ENCODE measurements around the gene NATD1.

Gene NATD1

GRCh38 chr17:21213638-21214014, 39.6 kb downstream of the NATD1 start:
- Histone ChIP-seq H3K4me1 (ENCODE audit: insufficient read depth, low read length) (peaks cover 11% of the 10 kb centered on the region), H3K9ac (ENCODE audit: low read depth, low read length) (peak overlapping the region; percentile 74), H3K36me3 (ENCODE audit: insufficient read depth, low read length) (peaks cover 7% of the 10 kb centered on the region; the same call in 1 of the 2 replicates), H3K9me3 (ENCODE audit: control insufficient read depth, insufficient read depth, low read length) (no peaks in the 10 kb centered on the region)

DNA sequence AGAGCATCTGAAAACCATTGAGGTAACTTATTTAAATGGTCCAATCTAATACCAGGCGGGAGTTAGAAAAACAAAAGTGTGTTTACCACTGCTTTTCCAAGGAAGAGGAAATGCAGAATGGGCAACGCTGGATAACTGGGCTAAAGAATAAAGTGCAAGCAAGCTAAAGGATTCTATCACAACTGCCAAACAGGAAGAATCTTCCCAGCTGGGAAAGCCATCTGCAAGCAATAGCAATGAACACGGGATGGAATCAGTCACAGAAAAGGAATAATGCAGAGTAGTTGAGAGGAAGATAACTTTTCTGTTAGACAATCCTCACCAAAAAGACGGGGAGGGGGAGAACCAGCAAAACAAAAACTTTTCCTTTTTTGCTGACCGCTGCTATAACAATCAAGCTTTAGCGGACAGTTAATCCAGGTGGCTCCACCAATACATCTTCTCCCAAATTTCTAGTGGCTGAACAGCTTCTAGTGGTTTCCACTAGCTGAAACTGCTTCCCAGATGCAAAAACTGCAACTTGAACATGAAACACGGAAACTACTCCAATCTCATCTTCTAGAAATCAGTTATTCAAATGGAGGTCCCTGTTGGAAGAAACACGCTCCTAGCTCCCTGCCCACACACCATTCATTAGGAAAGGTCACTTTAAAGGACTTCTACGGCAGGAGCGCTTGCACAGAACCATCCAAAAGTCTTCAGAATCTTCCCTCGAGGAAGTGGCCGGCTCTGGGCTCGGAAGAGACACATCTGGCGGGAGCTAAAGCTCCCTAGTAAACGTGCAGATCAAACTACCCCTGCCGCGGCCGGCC, 40.2 kb downstream of the NATD1 start:
- Histone ChIP-seq H3K36me3 (ENCODE audit: insufficient read depth, low read length) (peaks cover 7% of the 10 kb centered on the region; the same call in 1 of the 2 replicates), H3K9me3 (ENCODE audit: control insufficient read depth, insufficient read depth, low read length) (no peaks in the 10 kb centered on the region), H3K9ac (ENCODE audit: low read depth, low read length) (peak overlapping the region; percentile 74), H3K4me1 (ENCODE audit: insufficient read depth, low read length) (peaks cover 11% of the 10 kb centered on the region)

DNA sequence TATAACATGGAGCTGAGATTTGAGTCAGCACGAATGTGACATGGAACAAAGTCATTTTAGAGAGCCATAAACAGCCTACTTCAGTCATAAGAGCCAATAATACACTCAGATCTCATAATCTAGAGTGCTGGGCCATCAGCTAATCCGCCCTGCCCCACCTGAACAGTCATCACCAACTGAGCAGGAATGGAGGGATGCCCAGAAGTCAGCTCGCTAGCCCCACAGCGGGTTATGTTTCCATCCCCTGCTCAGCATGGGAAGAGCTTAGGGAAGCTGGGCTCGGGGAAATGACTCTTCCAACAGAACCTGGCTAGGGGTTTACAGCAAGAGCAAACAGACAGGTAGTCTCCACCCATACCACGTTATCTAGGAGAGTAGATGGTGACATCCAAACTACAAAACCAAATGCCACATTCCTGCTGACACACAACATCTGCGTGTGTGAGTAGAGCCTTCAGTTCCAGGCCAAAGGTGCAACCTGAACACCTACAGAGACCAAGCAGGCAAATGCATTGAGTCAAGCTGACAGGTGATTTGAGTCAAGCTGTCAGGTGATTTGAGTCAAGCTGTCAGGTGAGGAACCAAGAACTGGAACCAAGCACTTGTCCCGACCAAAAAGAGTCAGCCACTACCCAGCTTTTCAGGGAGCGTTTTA, 41.3 kb downstream of the NATD1 start:
- Histone ChIP-seq H3K9ac (ENCODE audit: low read depth, low read length) (no peak overlapping the region), H3K9me3 (ENCODE audit: control insufficient read depth, insufficient read depth, low read length) (no peaks in the 10 kb centered on the region), H3K4me1 (ENCODE audit: insufficient read depth, low read length) (peaks cover 11% of the 10 kb centered on the region; the same call in 1 of the 2 replicates), H3K36me3 (ENCODE audit: insufficient read depth, low read length) (peaks cover 7% of the 10 kb centered on the region; the same call in 1 of the 2 replicates)

GRCh38 chr17:21210411-21211076, 42.7 kb downstream of the NATD1 start:
- no peak overlapping the region for H3K9ac ChIP-seq (ENCODE audit: low read depth, low read length)
- no peaks in the 10 kb centered on the region for H3K9me3 ChIP-seq (ENCODE audit: control insufficient read depth, insufficient read depth, low read length)
- peaks cover 7% of the 10 kb centered on the region; the same call in 1 of the 2 replicates for H3K36me3 ChIP-seq (ENCODE audit: insufficient read depth, low read length)
- peaks cover 6% of the 10 kb centered on the region; the same call in 1 of the 2 replicates for H3K4me1 ChIP-seq (ENCODE audit: insufficient read depth, low read length)

DNA sequence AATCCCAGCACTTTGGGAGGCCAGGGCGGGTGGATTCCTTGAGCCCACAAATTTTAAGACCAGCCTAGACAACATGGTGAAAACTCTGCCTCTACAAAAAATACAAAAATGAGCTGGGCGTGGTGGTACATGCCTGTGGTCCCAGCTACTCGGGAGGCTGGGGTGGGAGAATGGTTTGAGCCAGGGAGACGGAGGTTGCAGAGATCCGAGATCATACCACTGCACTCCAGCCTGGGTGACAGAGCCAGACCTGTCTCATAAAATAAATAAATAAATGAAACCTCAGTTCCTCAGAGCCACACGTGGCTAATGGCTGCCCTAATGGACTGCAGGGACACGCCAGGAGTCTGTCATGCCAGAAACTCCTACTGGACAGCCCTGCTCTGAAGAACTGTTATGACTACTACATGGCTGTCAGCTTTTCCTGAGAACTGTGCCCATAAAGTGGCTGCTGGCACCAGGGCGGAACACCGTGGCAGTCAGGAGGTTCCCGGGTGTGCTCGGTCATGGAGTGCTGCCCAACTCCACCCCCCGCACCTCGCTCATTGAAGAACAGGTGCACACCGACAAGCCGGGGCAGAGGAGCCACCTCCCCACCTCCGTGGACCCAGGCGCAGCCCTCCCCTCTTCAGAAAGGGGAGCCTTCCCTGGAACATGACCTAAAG, 43.6 kb downstream of the NATD1 start:
- Histone ChIP-seq H3K36me3 (ENCODE audit: insufficient read depth, low read length) (peaks cover 7% of the 10 kb centered on the region; the same call in 1 of the 2 replicates), H3K9ac (ENCODE audit: low read depth, low read length) (no peak overlapping the region), H3K9me3 (ENCODE audit: control insufficient read depth, insufficient read depth, low read length) (no peaks in the 10 kb centered on the region), H3K4me1 (ENCODE audit: insufficient read depth, low read length) (peaks cover 9% of the 10 kb centered on the region)

GRCh38 chr17:21208352-21208751, 44.9 kb downstream of the NATD1 start:
- H3K4me1 ChIP-seq (ENCODE audit: insufficient read depth, low read length), result peaks cover 9% of the 10 kb centered on the region
- no peak overlapping the region for H3K9ac ChIP-seq (ENCODE audit: low read depth, low read length)
- no peaks in the 10 kb centered on the region for H3K9me3 ChIP-seq (ENCODE audit: control insufficient read depth, insufficient read depth, low read length)
- H3K36me3 ChIP-seq (ENCODE audit: insufficient read depth, low read length), result peaks cover 7% of the 10 kb centered on the region; the same call in 1 of the 2 replicates

GRCh38 chr17:21204935-21205334, 48.3 kb downstream of the NATD1 start:
- no peaks in the 10 kb centered on the region for H3K9me3 ChIP-seq (ENCODE audit: control insufficient read depth, insufficient read depth, low read length)
- H3K9ac ChIP-seq (ENCODE audit: low read depth, low read length), result no peak overlapping the region
- peaks cover 21% of the 10 kb centered on the region for H3K4me1 ChIP-seq (ENCODE audit: insufficient read depth, low read length)
- no peaks in the 10 kb centered on the region for H3K36me3 ChIP-seq (ENCODE audit: insufficient read depth, low read length)

- Histone ChIP-seq H3K4me1 (ENCODE audit: insufficient read depth, low read length) (peaks cover 34% of the 10 kb centered on the region), H3K9me3 (ENCODE audit: control insufficient read depth, insufficient read depth, low read length) (no peaks in the 10 kb centered on the region), H3K9ac (ENCODE audit: low read depth, low read length) (no peak overlapping the region), H3K36me3 (ENCODE audit: insufficient read depth, low read length) (peaks cover 8% of the 10 kb centered on the region)
Measured at GRCh38 chr17:21202512-21202911, 50.7 kb downstream of the NATD1 start.

GRCh38 chr17:21201874-21202273, 51.3 kb downstream of the NATD1 start:
- Histone ChIP-seq H3K9me3 (ENCODE audit: control insufficient read depth, insufficient read depth, low read length) (no peaks in the 10 kb centered on the region), H3K4me1 (ENCODE audit: insufficient read depth, low read length) (peaks cover 34% of the 10 kb centered on the region), H3K36me3 (ENCODE audit: insufficient read depth, low read length) (peaks cover 11% of the 10 kb centered on the region), H3K9ac (ENCODE audit: low read depth, low read length) (no peak overlapping the region)

DNA sequence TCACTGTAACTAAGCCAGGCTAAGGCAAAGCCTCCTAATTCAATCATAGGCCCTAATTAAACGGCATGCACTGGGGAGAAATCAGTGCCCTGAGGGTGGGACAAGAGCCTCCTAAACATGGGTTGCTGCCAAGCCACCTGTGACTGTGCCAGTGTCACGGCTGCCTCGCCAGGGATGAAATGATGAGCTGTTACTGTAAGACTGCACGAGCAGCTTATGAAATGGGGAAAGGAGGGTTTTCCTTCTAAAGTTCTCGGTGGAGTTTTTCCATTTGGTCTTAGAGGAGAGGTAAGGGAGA, 52.0 kb downstream of the NATD1 start:
- Histone ChIP-seq H3K9ac (ENCODE audit: low read depth, low read length) (no peak overlapping the region), H3K36me3 (ENCODE audit: insufficient read depth, low read length) (peaks cover 11% of the 10 kb centered on the region), H3K4me1 (ENCODE audit: insufficient read depth, low read length) (peaks cover 34% of the 10 kb centered on the region), H3K9me3 (ENCODE audit: control insufficient read depth, insufficient read depth, low read length) (no peaks in the 10 kb centered on the region)

DNA sequence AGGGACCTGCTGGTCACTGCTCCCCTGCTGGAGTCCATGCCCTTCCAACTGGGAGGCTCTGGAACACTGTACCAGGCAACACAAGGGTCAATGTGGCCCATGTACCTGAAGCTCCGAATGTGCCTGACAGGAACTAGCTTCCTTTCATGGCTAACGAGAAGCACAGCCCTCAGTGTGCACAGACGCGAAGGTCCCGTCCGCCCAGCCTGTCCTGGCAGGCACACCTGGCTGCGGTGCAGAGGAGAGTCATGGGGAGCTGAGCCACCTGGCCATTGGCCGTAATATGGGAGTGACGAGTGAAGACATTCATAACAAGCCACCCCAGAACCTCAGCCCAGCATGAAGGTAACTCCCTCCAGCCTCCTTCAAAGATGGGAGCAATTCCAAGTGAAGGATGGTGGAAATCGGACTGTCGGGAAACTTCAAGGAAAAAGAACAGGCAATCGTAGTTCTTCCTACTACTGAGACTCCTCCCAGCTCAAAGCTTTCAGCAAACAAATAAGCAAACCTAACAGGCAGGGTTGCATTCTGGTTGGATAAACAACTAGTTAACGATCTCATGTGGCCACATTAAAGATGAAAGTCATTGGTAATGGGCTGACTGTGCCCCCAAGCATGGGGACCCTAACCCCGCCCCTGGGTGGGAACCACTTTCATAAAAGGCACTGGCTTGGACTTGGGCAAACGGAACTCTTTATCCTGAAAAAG, 52.5 kb downstream of the NATD1 start:
- H3K36me3 ChIP-seq (ENCODE audit: insufficient read depth, low read length), result peaks cover 11% of the 10 kb centered on the region
- no peaks in the 10 kb centered on the region for H3K9me3 ChIP-seq (ENCODE audit: control insufficient read depth, insufficient read depth, low read length)
- H3K9ac ChIP-seq (ENCODE audit: low read depth, low read length), result no peak overlapping the region
- peaks cover 34% of the 10 kb centered on the region for H3K4me1 ChIP-seq (ENCODE audit: insufficient read depth, low read length)

DNA sequence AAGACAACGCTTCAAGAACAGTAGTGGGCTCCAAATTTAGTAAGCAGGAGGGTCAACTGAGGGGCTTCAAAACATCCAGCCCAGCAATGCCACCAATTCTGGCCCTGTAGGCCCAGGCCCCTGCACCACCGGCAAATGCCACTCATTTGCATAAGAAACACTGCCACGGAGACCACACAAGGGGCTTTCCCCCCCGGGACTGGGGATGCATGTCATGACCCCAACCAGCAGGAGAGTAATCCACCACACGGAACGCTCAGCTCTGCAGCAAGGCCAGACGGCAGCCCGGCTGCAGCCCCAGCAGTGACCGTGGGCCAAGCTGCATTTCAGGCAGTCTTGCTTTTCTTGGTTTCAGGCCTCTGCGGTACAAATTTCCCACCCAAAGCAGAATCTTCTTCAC, 53.4 kb downstream of the NATD1 start:
- Histone ChIP-seq H3K9me3 (ENCODE audit: control insufficient read depth, insufficient read depth, low read length) (no peaks in the 10 kb centered on the region), H3K9ac (ENCODE audit: low read depth, low read length) (no peak overlapping the region), H3K36me3 (ENCODE audit: insufficient read depth, low read length) (peaks cover 11% of the 10 kb centered on the region), H3K4me1 (ENCODE audit: insufficient read depth, low read length) (peaks cover 32% of the 10 kb centered on the region)

DNA sequence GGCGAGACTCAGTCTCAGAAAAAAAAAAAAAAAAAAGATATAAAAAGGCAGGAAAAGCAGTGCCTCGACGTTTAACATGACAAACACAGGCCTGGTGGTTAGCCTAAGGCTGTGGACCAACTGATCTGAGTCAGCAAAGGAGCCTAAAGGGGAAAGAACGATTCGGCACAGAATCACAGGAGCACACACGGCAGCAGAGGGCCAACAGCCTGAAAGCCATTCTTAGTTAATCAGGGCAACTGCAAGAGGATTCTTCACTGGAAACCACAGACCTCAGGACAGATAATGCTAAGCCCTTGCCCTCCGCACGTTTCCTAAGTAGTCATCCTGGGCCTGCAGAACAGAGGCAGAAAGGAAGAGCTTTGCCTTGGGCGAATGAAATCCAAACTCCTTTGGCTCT, 53.9 kb downstream of the NATD1 start:
- Histone ChIP-seq H3K9ac (ENCODE audit: low read depth, low read length) (no peak overlapping the region), H3K4me1 (ENCODE audit: insufficient read depth, low read length) (peaks cover 32% of the 10 kb centered on the region), H3K36me3 (ENCODE audit: insufficient read depth, low read length) (peaks cover 11% of the 10 kb centered on the region), H3K9me3 (ENCODE audit: control insufficient read depth, insufficient read depth, low read length) (no peaks in the 10 kb centered on the region)

DNA sequence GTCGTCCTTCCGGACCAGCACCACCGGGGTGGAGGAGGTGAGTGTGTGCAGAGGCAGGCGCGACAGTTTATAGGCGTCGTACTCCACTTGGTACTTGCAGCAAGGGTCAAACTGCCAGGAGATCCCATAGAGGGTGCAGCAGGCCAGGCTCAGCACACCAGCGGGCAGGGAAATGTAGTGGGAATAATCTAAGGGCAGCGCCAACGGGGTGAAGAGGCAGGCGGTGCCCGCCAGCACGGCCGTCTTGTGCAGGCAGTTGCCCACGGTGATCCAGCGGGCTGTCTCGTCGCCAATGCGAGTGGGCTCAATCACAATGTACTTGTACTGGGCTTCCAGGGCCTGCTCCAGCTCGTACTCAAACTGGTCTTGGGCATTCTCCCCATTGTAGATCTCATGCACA, 54.8 kb downstream of the NATD1 start:
- Histone ChIP-seq H3K9ac (ENCODE audit: low read depth, low read length) (no peak overlapping the region), H3K9me3 (ENCODE audit: control insufficient read depth, insufficient read depth, low read length) (no peaks in the 10 kb centered on the region), H3K4me1 (ENCODE audit: insufficient read depth, low read length) (peaks cover 32% of the 10 kb centered on the region), H3K36me3 (ENCODE audit: insufficient read depth, low read length) (peaks cover 11% of the 10 kb centered on the region)

Measured in ES-I3 (cell line).